Subcutaneous adipose tissue (tissue), 4 donors: ENCODE results near the gene TBX1. TPM values are rescaled to one million over a fixed set of nuclear protein-coding genes. Genes with fewer than 3 reads are reported as not detected.

Source experiments
- CTCF ChIP-seq: fragments of 450-650 bp; IDR thresholded peaks from one replicate; pipeline ENCODE4 v1.5.1; 2016; ENCODE audit warnings: low read depth, mild to moderate bottlenecking, control low read depth, antibody characterized with exemption, moderate library complexity
- total RNA-seq, 4 donors: library from RNA; depleted of rRNA; stranded (reverse); fragments of >200 nt; gene quantifications; one replicate each; pipeline ENCODE4 v1.1.0, GENCODE V29; 2016

Gene TBX1
- total RNA-seq, 4 donors from 2014 or later, result 0.51 to 6.2 (median 1.8) TPM

- TF ChIP-seq CTCF, result no peak
Observed at GRCh38 chr22:19757140-19757984, 3.2 kb upstream of the TBX1 start.

- no peak for TF ChIP-seq CTCF
Observed at GRCh38 chr22:19757985-19758895, 2.3 kb upstream of the TBX1 start.

- no peak for TF ChIP-seq CTCF
Observed at GRCh38 chr22:19758896-19759426, 1.6 kb upstream of the TBX1 start.

- no peak for TF ChIP-seq CTCF
Observed at GRCh38 chr22:19759427-19760057, 1.0 kb upstream of the TBX1 start.

GRCh38 chr22:19760951-19761724 lies 560 bp downstream of the TBX1 start:
- TF ChIP-seq CTCF, result no peak

- no peak for TF ChIP-seq CTCF
Observed at GRCh38 chr22:19761725-19762567, 1.4 kb downstream of the TBX1 start.
